GM11168 (cell line): ENCODE data around the gene MIX23.
"Not testable (repeated sequence)": the region's sequence is repeated elsewhere in the genome, so short reads cannot be mapped to it uniquely, and the experiment has no call there.

Experiments used
- in situ Hi-C: fragments of 300-500 bp; cut with MboI; formaldehyde crosslinking; loops from one replicate; pipeline ENCODE4 v1.12.0; 2022; ENCODE audit warnings: low sequenced_read_pairs; ENCODE audit not compliant: unreplicated experiment

Gene MIX23

DNA sequence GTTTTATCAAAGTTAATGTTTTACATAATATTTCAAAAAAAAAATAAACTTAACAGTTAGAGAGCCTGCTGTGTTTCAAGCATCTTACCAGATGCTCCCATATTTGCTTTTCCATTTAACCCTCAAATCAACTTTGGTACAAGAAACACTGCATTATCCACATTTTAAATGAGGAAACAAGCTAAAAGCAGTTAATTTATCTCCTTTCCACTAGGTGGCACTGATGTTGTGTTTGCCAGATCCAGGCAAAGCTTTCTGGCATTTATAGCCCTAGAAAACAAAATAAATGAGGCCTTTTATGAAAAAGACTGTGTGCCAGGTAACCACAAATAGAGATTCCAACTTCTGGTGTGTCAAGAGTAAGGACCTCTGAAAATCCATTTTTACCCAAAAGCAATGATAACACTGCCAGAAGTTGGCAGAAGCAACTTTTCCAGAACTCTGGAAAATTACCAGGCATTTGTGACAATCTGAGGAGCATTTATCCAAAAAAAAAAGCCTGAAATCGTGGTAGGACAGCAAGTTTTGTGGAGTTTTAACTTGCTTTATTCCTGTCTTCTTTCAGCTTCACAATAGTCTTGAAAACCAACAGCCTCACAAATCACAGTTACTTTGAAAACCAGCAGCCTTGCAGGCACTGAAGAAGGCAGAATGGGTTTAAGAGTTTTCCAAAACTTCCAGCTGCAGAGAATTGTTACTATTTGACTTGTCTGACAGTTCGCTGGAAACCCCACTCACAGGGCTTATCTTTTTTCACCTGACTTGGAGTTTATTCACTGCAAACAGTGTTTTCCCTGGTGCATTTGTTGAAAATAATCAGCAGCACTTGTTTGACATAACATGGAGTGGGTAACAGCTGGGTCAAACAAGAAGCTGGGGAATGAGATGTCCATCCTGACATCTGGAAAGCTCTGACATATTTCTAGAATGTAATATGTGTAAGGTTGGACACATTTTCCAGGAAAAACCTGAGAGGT is 10.1 kb upstream of the MIX23 start:
- in situ Hi-C loops: no loop called here

DNA sequence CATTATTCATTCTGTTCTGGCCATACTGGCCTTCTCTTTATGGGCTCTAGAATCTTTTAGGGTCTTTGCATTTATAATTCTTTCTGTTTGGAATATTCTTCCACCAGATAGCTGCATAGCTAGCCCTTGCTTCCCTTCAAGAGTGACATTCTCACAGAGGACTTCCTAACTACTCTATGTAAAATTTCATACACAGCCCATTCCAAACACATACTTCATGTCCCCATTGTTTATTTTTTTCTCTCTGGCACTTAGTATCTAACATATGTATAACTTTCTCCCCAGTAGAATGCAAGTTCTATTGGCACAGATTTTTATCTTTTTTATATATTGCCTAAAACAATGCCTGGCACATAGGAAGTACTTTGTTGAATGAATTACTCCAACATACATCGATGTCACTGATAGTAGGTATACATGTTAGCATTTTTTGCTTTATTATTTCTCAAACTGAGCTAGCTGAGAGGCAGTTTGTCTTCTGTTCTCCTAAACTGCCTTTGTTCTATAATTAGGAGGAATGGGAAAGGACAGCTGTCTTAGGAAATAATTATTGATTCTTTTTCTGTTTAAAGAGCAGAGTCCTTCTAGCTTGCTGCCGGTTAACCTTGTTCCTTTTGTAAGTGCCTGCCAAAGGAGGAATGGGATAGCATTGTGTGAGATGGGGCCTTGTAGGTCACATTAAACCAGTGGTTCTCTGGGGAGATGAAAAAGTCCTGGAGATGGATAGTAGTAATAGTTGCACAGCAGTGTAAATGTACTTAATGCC is 8.8 kb upstream of the MIX23 start:
- in situ Hi-C loops: no loop called here

DNA sequence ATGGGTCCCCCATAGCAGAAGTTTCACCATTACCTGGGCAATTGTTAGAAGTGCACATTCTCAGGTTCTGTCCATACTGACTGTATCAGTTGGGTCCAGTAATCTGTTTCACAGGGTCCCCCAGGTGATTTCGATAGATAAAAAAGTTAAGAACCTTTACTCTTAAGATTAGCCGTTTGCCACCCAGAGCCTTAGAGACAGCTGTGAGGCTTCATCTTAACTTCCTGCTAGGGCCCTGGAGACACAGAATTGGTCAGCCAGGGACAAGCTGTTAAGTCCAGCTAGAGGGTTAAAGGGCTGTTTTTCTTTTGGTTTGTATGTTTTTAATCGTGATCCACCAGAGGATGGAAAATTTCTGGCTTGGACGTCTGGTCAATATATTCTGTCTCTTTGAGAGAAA is 7.6 kb upstream of the MIX23 start:
- in situ Hi-C loops: no loop called here

DNA sequence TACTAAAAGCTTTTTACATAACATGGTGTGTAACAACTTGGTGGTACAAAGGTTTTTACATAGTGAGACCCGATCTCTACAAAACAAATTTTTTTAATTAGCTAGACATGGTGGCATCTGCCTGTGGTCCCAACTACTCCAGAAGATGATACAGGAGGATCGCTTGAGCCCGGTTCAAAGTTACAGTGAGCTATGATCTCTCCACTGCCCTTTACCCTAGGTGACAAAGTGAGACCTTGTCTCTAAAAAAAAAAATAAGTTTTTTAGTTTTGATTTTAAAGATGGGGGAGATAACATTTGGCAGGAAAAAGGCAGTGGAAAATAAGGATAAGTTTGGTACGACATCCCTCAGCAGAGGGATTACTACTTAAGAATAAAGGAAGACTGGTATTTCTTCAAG is 6.9 kb upstream of the MIX23 start:
- in situ Hi-C loops: no loop called here

DNA sequence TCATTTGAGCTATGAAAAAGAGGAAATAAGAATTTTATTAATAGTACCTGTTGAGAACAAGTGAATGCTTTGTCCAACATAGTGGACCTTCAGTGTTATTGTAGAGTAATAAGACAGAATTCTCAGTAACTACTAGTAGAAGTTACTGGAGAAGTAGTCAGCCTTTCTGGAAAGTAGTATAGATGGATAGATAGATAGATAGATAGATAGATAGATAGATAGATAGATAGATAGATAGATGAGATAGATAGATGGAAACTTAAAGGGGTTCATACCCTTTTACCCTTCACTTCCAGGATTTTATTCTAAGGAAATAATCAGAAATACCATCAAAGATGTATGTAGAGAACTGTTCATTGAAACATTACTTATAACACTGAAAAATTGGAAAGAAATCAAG is 6.2 kb upstream of the MIX23 start:
- in situ Hi-C loops: no loop called here

DNA sequence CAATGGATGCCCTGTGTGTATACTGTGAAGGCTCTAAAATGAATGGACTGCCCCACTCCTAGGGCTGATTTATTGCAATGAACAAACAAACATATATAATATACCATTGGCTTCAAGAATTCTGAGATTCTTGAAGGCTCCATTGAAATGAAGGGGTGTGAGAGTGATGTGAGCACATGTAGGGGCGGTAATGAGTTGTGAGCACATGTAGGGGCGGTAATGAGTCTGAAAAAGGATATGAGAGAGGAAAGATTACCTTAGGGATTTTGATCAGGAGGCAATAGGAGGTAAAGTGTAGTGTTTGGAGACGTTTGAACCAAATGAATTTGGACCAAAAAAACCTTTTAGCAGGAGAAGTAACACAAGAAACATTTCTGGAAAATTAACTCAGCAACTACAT is 4.7 kb upstream of the MIX23 start:
- in situ Hi-C loops: no loop called here

DNA sequence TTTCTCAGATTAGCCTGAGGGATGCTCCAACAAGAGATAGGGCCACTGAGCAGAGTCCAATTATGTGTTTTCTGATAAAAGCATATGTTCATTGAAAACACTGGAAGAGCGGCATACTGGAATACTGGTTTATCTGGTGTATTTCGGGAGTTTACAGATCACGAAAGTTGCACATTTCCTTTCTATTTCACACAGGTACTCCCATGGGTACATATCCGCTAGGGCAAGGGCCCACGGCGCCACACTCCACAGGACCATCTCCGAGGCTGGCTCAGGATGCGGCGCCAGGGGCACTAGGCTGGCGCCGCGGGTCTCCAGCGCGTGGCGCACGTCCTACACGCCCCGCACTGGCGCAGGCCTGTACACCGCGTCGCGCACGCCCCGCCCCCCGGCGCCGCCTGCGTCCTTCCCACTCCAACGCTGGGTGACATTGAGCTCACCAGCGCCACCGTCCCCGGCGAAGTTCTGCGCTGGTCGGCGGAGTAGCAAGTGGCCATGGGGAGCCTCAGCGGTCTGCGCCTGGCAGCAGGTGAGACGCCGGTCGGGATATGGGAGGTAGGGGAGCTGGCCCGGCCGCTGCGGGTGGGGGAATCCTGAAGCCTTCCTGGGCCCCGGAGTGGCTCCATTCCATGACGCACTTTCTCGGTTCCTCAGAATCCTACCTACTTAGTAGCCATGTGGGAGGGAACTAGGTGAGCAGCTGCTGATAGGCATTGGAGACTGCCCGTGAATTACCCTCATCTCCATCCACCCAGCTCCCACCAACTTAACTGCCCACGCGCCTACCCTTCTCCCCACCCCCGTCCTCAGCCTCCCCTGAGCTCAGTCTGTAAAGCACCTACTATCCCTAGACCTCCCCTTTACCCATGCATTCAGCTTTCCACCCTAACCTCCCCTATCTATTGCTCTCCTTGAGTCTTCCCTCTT is 1.0 kb upstream of the MIX23 start, which contains the start of gene FAM162A:
Gene FAM162A (plus strand): TSS at position 412 of the 927 bp plus-strand sequence. CDS start 84 bp downstream, at position 496.
- in situ Hi-C loops: no loop called here

DNA sequence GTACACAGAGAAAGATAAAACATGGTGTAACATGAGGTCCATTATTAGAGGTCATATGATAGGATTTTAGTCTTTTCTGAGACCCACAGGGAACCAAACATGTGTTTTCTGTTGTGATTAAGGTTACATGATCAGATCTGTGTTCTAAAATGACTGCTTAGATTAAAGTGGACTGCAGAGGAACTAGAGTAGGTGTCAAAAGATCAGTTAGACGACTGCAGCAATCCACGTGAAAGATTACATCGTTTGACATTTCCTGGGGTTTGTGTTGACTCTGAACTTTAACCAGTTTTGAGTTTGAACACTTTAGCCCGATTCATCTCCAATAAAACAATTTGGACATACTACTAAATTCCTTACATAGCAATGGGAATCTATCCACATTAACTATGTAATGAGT is 5.1 kb downstream of the MIX23 start:
- in situ Hi-C loops: no loop called here

DNA sequence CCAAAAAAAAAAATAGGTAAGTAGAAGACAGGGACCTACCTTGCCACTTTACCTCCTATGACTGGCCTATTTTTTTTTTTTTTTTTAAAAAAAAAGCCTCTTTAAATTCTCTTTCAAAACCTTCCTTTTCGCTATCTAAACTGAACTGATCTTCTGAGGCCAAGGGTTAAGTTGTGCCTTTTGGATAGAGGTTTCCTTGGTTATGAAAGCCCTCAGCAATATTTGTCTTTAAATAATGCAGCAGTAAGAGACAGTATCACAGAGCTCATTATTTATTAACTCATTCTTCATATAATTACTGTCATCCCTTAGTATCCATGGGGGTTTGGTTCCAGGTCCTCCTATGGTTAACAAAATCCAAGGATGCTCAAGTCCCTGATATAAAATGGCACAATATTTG is 9.0 kb downstream of the MIX23 start:
- in situ Hi-C loops: no loop called here

DNA sequence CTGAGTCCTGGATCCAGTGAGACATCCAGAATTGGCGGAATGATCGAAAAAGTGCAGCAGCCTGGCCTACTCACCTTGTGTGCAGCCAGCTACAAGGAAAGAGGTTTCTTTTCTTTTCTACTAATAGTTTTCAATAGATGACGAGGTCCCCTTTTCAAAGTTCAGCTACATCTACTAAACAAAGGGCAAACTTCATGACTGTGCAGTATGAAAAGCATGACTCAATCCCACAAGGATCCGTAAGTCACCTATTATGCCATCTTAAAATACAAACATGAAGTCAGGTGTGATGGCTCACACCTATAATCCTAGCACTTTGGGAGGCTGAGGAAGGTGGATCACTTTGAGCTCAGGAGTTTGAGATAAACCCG is 16.7 kb downstream of the MIX23 start:
- in situ Hi-C loops: no loop called here

DNA sequence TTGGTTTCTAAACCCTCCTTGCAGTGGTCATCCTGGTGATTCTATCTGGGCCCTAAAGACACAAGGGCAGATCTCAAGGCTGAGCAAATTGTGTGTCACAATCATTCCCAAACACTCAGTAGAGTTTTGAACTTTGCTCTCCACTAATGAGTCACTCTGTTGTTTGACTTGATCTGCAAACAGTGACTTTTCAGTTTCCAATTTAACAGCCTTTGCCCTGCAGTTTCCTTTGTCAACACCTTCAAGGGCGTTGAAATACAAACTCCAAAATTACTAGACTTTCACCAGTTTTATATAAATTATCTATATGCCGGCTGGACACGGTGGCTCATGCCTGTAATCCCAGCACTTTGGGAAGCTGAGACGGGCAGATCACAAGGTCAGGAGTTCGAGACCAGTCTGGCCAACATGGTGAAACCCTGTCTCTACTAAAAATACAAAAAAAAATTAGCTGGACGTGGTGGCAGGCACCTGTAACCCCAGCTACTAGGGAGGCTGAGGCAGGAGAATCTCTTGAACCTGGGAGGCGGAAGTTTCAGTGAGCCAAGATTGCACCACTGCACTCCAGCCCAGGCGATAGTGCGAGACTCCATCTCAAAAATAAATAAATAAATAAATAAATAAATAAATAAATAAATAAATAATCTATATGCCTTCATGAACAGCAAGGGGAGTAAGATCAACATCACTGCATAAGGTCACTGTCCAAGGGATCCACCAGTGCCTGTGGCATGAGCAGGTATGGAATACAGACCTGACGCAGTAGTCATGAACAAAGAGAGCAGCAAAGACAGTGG is 17.3 kb downstream of the MIX23 start:
- in situ Hi-C loops: not testable (repeated sequence)

DNA sequence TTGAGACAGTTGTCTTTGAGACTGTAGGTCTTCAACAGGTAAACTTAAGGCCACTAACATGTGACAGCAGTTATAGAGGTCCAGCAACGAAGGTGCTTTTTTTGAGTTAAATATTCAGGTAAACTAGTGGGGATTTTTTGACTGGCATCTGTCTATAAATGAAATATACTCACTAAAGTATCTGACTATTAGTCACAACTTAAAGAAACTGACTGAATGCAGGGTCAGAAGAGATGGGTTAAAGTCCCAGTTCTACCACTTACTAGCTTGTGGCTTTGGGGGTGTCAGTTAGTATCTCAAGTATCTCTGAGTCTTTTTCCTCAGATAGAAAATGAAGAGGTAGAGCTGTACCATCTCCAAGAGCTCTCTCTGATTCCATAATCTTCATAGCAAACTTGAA is 18.0 kb downstream of the MIX23 start:
- in situ Hi-C loops: no loop called here

DNA sequence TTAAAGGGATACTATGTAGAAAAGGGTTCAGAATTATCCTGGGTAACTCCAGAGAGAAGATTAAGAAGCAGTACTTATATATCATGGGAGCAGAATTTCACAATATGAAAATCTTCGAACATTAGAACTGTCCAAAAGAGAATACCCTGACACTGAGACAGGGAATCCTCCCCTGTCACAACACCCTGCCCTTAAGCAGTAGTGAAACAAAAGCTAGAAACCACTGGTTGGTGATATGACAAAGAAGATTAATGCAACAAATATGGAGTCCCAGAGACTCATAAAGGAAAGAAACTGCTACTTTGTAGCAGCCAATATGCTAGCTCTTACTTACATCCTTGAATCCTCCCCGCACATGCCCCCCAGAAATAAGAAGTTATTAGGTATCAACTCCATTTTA is 18.5 kb downstream of the MIX23 start:
- in situ Hi-C loops: no loop called here

DNA sequence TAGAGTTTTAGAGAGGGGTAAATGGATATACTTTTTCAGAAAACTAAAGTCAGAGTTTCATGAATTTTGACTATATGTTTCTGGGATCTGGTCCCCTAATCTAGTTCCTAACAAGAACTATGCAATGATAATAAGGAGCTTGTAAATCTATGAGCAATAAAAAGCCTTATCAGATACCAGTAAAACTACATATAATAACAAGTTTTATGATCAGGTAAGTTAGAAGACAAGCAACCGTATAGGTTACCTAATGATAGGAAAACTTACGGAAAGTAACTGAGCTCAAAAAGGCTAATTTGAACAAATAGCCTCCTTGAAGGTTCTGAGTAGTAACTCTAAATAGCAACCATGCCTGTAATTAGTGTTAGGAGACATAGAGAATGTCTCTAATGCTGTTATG is 21.0 kb downstream of the MIX23 start:
- in situ Hi-C loops: no loop called here

DNA sequence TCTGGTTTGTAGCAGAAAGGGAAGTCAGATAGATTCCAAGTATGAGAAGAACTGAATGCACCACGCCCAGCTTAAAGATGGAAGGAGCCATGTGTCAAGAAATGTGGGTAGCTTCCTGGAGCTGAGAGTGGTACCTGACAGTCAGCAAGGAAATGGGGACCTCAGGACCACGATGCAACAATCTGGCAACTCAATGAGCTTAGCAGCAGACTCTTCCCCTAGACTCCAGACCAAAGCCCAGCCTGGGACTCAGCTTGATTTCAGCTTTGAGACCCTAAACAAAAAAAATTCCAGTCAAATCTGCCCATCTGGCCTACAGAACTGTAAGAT is 24.4 kb downstream of the MIX23 start:
- in situ Hi-C loops: no loop called here

DNA sequence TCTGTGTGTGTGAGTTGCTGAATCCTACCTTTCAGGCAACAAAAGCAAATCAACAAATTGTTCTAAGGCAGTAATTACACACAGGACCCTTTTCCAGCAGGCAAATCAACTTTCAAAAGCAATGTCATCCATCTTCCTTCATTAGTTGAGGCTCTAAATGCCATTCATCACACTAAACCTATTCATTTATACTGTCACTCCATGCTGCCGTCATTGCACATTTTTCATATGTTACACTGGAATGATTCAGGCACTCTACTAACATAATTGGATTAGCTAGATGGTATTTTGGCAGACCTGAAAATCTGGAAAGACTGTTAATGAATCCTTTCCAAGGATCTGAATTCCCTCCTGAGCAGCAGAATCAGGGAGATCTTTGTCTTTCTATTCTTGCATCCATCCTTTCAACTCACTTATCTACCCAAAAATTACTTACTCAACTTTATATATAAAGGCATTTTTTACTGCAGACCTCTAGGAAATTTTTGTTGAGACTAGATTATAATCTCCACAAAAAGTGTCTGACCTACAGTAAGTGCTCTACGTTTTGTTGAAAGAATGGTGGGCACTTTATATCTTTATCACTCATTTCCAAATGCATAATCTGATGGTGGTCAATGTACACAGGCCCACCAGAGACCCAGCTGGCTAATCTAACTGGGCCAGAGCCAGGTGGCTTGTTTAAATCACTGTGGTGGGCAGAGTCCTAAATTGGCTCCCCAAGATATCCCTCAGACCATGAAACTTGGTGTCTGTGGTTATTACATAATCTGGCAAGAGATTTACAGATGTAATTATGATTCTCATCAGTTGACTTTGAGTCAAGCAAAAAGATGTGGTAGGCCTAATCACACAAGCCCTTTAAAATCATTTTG is 25.0 kb downstream of the MIX23 start:
- in situ Hi-C loops: no loop called here

DNA sequence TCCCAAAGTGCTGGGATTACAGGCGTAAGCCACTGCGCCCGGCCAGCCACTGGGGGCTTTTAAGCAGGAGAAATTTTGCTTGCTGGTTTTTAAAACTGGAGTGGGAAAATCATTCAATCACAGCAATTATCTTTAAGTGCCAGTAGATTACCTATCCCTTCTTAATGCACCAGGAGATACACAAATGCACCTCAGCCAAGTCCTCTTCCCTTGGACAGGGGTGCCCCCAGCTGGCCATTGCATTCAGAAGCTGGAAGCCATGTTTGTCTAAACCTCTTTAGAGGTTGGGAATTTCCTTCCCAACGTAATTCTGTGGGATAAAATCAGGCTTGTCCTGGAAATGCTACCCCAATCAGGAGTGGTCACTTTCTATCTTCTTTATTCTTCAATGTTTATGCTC is 26.6 kb downstream of the MIX23 start:
- in situ Hi-C loops: no loop called here

DNA sequence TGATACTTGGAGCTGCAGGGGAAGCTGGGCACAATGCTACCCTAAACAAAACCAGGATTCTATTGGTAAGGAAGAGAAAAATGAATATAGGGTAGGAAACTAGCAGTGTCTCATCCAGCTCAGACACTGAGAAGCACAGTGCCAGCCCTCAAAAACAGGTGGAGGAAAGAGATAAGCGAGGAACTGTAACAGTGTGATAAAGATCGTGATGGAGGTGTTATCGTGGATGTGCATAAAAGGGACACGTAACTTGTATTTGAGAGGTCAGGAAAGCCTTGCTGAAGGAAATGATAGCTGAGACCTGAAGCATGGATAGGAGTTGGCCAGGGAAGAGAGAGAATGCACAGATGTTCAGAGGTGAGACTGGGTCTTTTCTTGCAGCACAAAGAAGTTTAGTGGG is 27.4 kb downstream of the MIX23 start:
- in situ Hi-C loops: no loop called here

DNA sequence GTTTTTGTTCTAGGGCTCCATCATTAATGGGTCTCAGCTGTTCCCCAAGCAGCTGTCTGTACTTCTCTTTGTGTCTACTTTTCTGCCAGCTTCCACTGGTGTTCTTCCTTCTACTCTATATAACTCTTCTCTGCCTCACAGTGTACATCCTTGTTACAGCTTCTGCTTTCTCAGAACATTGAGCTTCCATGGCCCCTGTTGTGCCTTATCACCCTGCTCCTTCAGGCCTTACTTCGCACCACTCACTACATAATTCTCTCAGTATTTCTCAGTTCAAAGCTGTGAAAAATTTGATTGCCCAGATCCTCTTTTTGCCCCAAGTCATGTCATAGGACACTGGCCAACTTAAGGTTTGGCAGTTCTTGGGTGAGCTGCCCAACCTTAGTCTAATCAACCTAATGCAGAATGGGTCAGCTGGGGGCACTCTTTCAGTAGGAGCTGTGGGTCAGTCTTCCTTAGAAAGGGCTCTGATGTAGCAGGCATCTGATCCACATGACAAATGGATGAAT is 29.1 kb downstream of the MIX23 start:
- in situ Hi-C loops: no loop called here
